ENCODE data around the gene GRID1.

GRCh38 chr10:86282664-86283465 is 83.7 kb downstream of the GRID1 start:
- TF ChIP-seq GATA2 (IDR thresholded peaks at IDR 0.05; ENCODE audit: low read depth, low read length) (no peak), GATA3 (IDR thresholded peaks at IDR 0.05; ENCODE audit: low read depth, low read length) (no peak)

Data from SH-SY5Y (cell line).